HEK293T (cell line): ENCODE results near the gene AKT3.

ENCODE experiments used
- CTBP1 ChIP-seq: fragments of 450-650 bp; IDR thresholded peaks from 2 replicates; pipeline ENCODE4 v1.6.1; 2016; ENCODE audit warnings: borderline replicate concordance
- ELF4 ChIP-seq: fragments of 450-650 bp; IDR thresholded peaks from 2 replicates; pipeline ENCODE4 v1.6.1; 2017; ENCODE audit warnings: antibody characterized with exemption
- LEF1 ChIP-seq: fragments of 450-650 bp; IDR thresholded peaks from 2 replicates; pipeline ENCODE4 v1.6.1; 2017; ENCODE audit warnings: mild to moderate bottlenecking, borderline replicate concordance
- PKNOX1 ChIP-seq: fragments of 450-650 bp; IDR thresholded peaks from 2 replicates; pipeline ENCODE4 v1.6.1; 2016
- TARDBP ChIP-seq: fragments of 450-650 bp; IDR thresholded peaks from 2 replicates; pipeline ENCODE4 v1.6.1; 2016

GRCh38 chr1:243799908-243800307 lies 50.1 kb downstream of the AKT3 start:
- TF ChIP-seq CTBP1 = no peak
- TF ChIP-seq PKNOX1 = no peak
- no peak for TF ChIP-seq ELF4
- no peak for TF ChIP-seq TARDBP
- TF ChIP-seq LEF1 = no peak
